SU-DHL-6 (cell line): ENCODE results near the gene HOXA13.

Experiments
- EZH2phosphoT487 ChIP-seq: fragments of 200-600 bp; sonication (generic), shearing (Covaris generic); conservative IDR thresholded peaks from 2 replicates; pipeline ENCODE4 v1.6.1; 2018; ENCODE audit warnings: mild to moderate bottlenecking, antibody characterized with exemption, low read length, moderate library complexity, mixed read lengths
- TF ChIP-seq, protein P1 (sequence below): fragments of 200-600 bp; sonication (generic); IDR thresholded peaks from one replicate; pipeline ENCODE4 v1.5.1; 2017; ENCODE audit warnings: antibody characterized with exemption, mild to moderate bottlenecking, low read length, moderate library complexity; ENCODE audit not compliant: insufficient read depth, poor library complexity, severe bottlenecking

- TF ChIP-seq, protein P1, sequence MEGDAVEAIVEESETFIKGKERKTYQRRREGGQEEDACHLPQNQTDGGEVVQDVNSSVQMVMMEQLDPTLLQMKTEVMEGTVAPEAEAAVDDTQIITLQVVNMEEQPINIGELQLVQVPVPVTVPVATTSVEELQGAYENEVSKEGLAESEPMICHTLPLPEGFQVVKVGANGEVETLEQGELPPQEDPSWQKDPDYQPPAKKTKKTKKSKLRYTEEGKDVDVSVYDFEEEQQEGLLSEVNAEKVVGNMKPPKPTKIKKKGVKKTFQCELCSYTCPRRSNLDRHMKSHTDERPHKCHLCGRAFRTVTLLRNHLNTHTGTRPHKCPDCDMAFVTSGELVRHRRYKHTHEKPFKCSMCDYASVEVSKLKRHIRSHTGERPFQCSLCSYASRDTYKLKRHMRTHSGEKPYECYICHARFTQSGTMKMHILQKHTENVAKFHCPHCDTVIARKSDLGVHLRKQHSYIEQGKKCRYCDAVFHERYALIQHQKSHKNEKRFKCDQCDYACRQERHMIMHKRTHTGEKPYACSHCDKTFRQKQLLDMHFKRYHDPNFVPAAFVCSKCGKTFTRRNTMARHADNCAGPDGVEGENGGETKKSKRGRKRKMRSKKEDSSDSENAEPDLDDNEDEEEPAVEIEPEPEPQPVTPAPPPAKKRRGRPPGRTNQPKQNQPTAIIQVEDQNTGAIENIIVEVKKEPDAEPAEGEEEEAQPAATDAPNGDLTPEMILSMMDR: no peak
- TF ChIP-seq EZH2phosphoT487: no peak
Observed at GRCh38 chr7:27182861-27183681, 16.8 kb downstream of the HOXA13 start.
